Stomach smooth muscle (tissue), 2 donors: ENCODE results near the gene IL19.

Experiments
- H3K27ac ChIP-seq: one replicate; pipeline ENCODE4 v1.7.0; 2013; ENCODE audit warnings: mild to moderate bottlenecking, low read length, inconsistent platforms
- H3K27me3 ChIP-seq, 2 donors: one replicate each; pipeline ENCODE4 v1.7.0; 2013; ENCODE audit warnings: low read length in 2 of 2; ENCODE audit not compliant: insufficient read depth in 2 of 2, control insufficient read depth in 1 of 2
- H3K36me3 ChIP-seq, 2 donors: one replicate each; pipeline ENCODE4 v1.7.0; 2013; ENCODE audit warnings: low read length in 2 of 2; ENCODE audit not compliant: control insufficient read depth in 2 of 2, insufficient read depth in 2 of 2
- H3K4me1 ChIP-seq: one replicate; pipeline ENCODE4 v1.7.0; 2013; ENCODE audit warnings: low read length; ENCODE audit not compliant: control insufficient read depth, insufficient read depth
- H3K4me3 ChIP-seq, 2 donors: one replicate each; pipeline ENCODE4 v1.7.0; 2013; ENCODE audit warnings: low read length in 2 of 2
- H3K9ac ChIP-seq, 2 donors: one replicate each; pipeline ENCODE4 v1.7.0; 2013; ENCODE audit warnings: low read length in 2 of 2, mild to moderate bottlenecking in 1 of 2
- H3K9me3 ChIP-seq, 2 donors: one replicate each; pipeline ENCODE4 v1.7.0; 2013; ENCODE audit warnings: low read length in 2 of 2; ENCODE audit not compliant: control insufficient read depth in 2 of 2
- donor health status: healthy.
- donor health status: Pancreatic carcinoma.

Gene IL19

DNA sequence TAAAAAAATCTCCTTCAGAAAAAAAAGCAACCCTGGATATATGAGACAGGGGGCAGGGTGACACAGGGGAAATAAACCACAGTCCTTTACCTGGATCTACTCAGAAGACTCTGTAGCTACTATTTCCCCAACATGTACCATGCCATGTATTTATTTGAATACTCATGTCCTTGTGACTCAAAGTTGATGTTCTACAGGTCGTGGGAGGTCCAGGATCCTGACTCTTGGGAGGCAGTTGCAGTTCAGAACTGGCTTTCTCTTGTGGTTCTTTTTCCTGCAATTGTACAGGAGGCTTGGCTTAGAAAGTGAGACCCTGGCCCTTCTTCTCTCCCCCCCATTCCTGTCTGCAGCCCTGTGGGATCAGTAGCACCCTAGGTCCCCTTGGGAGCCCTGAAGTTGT, 120.8 kb downstream of the IL19 start:
- peaks cover 4% of the 10 kb centered on the region for H3K4me1 ChIP-seq
- no peak overlapping the region for H3K4me3 ChIP-seq
- no peaks in the 10 kb centered on the region for H3K36me3 ChIP-seq
- H3K27me3 ChIP-seq: peaks cover 7 to 11% of the 10 kb centered on the region in 2 donors
- no peaks in the 10 kb centered on the region for H3K9me3 ChIP-seq
- H3K9ac ChIP-seq: no peak overlapping the region
- no peak overlapping the region for H3K27ac ChIP-seq
